ENCODE measurements around the gene WDR64. TPM values are rescaled to one million over a fixed set of nuclear protein-coding genes. Genes with fewer than 3 reads are reported as not detected.

The WDR64 gene
- total and polyA plus RNA-seq, 2 experiments from 2014 or later = 0.07 TPM; not detected in 1

GRCh38 chr1:241630899-241631298, 21.2 kb upstream of the WDR64 start:
- no peak overlapping the region for H3K4me2 ChIP-seq
- no peaks in the 10 kb centered on the region for H4K20me1 ChIP-seq (ENCODE audit: insufficient read depth, poor library complexity, severe bottlenecking)
- no peaks in the 10 kb centered on the region for H3K4me1 ChIP-seq (ENCODE audit: insufficient read depth)
- peaks cover 8% of the 10 kb centered on the region for H3K79me2 ChIP-seq
- no peak overlapping the region for H2AFZ ChIP-seq
- no peak for TF ChIP-seq EZH2 (IDR thresholded peaks at IDR 0.05; ENCODE audit: borderline replicate concordance)
- no peak for TF ChIP-seq EZH2phosphoT487 (IDR thresholded peaks at IDR 0.05; ENCODE audit: low read depth, severe bottlenecking, unreplicated experiment)
- WGBS (ENCODE audit: low lambda C conversion rate, missing lambda C conversion rate) = 99% methylated on average over 2 of the region's 2 CpGs
- H3K27ac ChIP-seq = no peak overlapping the region
- no peaks in the 10 kb centered on the region for H3K36me3 ChIP-seq (replicated peaks; ENCODE audit: insufficient read depth, low read depth)
- H3K27me3 ChIP-seq = no peaks in the 10 kb centered on the region
- H3K9me2 ChIP-seq (replicated peaks; ENCODE audit: insufficient read depth) = no peaks in the 10 kb centered on the region
- no peaks in the 10 kb centered on the region for H3K9me3 ChIP-seq (ENCODE audit: low read depth)
- H3K4me3 ChIP-seq = no peak overlapping the region
- no peak for DNase-seq (ENCODE audit: low spot score)

GRCh38 chr1:241631674-241632073, 20.4 kb upstream of the WDR64 start:
- WGBS (ENCODE audit: low lambda C conversion rate, missing lambda C conversion rate) = 62% methylated on average over 5 of the region's 5 CpGs
- Histone ChIP-seq H3K9me2 (replicated peaks; ENCODE audit: insufficient read depth) (no peaks in the 10 kb centered on the region), H4K20me1 (ENCODE audit: insufficient read depth, poor library complexity, severe bottlenecking) (no peaks in the 10 kb centered on the region), H3K4me3 (no peak overlapping the region), H3K27me3 (no peaks in the 10 kb centered on the region), H3K79me2 (peaks cover 16% of the 10 kb centered on the region), H3K4me2 (peak overlapping the region; percentile 32), H3K4me1 (ENCODE audit: insufficient read depth) (no peaks in the 10 kb centered on the region), H3K27ac (no peak overlapping the region), H3K9me3 (ENCODE audit: low read depth) (no peaks in the 10 kb centered on the region), H2AFZ (no peak overlapping the region), H3K36me3 (replicated peaks; ENCODE audit: insufficient read depth, low read depth) (no peaks in the 10 kb centered on the region)
- TF ChIP-seq EZH2phosphoT487 (IDR thresholded peaks at IDR 0.05; ENCODE audit: low read depth, severe bottlenecking, unreplicated experiment) (no peak), EZH2 (IDR thresholded peaks at IDR 0.05; ENCODE audit: borderline replicate concordance) (no peak), CTCF (IDR thresholded peaks at IDR 0.05; ENCODE audit: poor library complexity) (no peak)
- no peak for DNase-seq (ENCODE audit: low spot score)

- H3K9me2 ChIP-seq (replicated peaks; ENCODE audit: insufficient read depth) = no peaks in the 10 kb centered on the region
- no peak for DNase-seq (ENCODE audit: low spot score)
- H3K27ac ChIP-seq = no peak overlapping the region
- H3K4me1 ChIP-seq (ENCODE audit: insufficient read depth) = peaks cover 8% of the 10 kb centered on the region
- H4K20me1 ChIP-seq (ENCODE audit: insufficient read depth, poor library complexity, severe bottlenecking) = no peaks in the 10 kb centered on the region
- H3K36me3 ChIP-seq (replicated peaks; ENCODE audit: insufficient read depth, low read depth) = no peaks in the 10 kb centered on the region
- peaks cover 21% of the 10 kb centered on the region for H3K79me2 ChIP-seq
- H2AFZ ChIP-seq = no peak overlapping the region
- H3K4me2 ChIP-seq = no peak overlapping the region
- no peaks in the 10 kb centered on the region for H3K9me3 ChIP-seq (ENCODE audit: low read depth)
- no peak overlapping the region for H3K4me3 ChIP-seq
- TF ChIP-seq EZH2 (IDR thresholded peaks at IDR 0.05; ENCODE audit: borderline replicate concordance) = no peak
- no peak for TF ChIP-seq EZH2phosphoT487 (IDR thresholded peaks at IDR 0.05; ENCODE audit: low read depth, severe bottlenecking, unreplicated experiment)
- no peak for TF ChIP-seq CTCF (IDR thresholded peaks at IDR 0.05; ENCODE audit: poor library complexity)
- no peaks in the 10 kb centered on the region for H3K27me3 ChIP-seq
- WGBS (ENCODE audit: low lambda C conversion rate, missing lambda C conversion rate) = 93% methylated on average over 3 of the region's 3 CpGs
Measured at GRCh38 chr1:241632987-241633386, 19.1 kb upstream of the WDR64 start.

GRCh38 chr1:241635556-241636152, 16.4 kb upstream of the WDR64 start:
- 97% methylated on average over 4 of the region's 4 CpGs for WGBS (ENCODE audit: low lambda C conversion rate, missing lambda C conversion rate)
- Histone ChIP-seq H3K36me3 (replicated peaks; ENCODE audit: insufficient read depth, low read depth) (no peaks in the 10 kb centered on the region), H3K4me3 (no peak overlapping the region), H3K79me2 (peaks cover 35% of the 10 kb centered on the region), H3K9me3 (ENCODE audit: low read depth) (no peaks in the 10 kb centered on the region), H3K27me3 (no peaks in the 10 kb centered on the region), H3K4me1 (ENCODE audit: insufficient read depth) (peaks cover 21% of the 10 kb centered on the region), H3K4me2 (no peak overlapping the region), H3K9me2 (replicated peaks; ENCODE audit: insufficient read depth) (no peaks in the 10 kb centered on the region), H2AFZ (no peak overlapping the region), H3K27ac (no peak overlapping the region), H4K20me1 (ENCODE audit: insufficient read depth, poor library complexity, severe bottlenecking) (no peaks in the 10 kb centered on the region)
- DNase-seq (ENCODE audit: low spot score) = no peak
- TF ChIP-seq CTCF (IDR thresholded peaks at IDR 0.05; ENCODE audit: poor library complexity) (no peak), EZH2 (IDR thresholded peaks at IDR 0.05; ENCODE audit: borderline replicate concordance) (no peak), EZH2phosphoT487 (IDR thresholded peaks at IDR 0.05; ENCODE audit: low read depth, severe bottlenecking, unreplicated experiment) (no peak)

Data from hepatocyte (in vitro differentiated cells).